Stimulated activated CD8-positive, alpha-beta memory T cell treated with anti-CD3 and anti-CD28 coated beads, Interleukin-12 subunit alpha, Interleukin-12 subunit beta, amount 100 ng/mL, for 4 hours (primary cell): ENCODE results near the gene RRAGA.
"Not testable (repeated sequence)": the region's sequence is repeated elsewhere in the genome, so short reads cannot be mapped to it uniquely, and the experiment has no call there.

Experiments
- DNase-seq: peaks from one replicate; pipeline ENCODE4 v3.0.0-alpha.2; 2020; ENCODE audit warnings: low read depth

Gene RRAGA

GRCh38 chr9:19048966-19049916 lies at the start of gene RRAGA:
RRAGA (plus strand) TSS chr9:19049427; CDS start chr9:19049660, 233 bp downstream.
- peak; percentile 89 for DNase-seq

- no peak for DNase-seq
Measured at GRCh38 chr9:19000133-19000532, 49.1 kb upstream of the RRAGA start.

GRCh38 chr9:19009391-19009965 lies 39.7 kb upstream of the RRAGA start:
- no peak for DNase-seq

GRCh38 chr9:19018201-19018600 lies 31.0 kb upstream of the RRAGA start:
- DNase-seq, result no peak

GRCh38 chr9:19020886-19021455 lies 28.3 kb upstream of the RRAGA start:
- no peak for DNase-seq

- not testable (repeated sequence) for DNase-seq
Measured at GRCh38 chr9:19021649-19022048, 27.6 kb upstream of the RRAGA start.

GRCh38 chr9:19022206-19022605 lies 27.0 kb upstream of the RRAGA start:
- DNase-seq, result no peak

GRCh38 chr9:19023078-19023477 lies 26.1 kb upstream of the RRAGA start:
- DNase-seq, result no peak

- no peak for DNase-seq
Measured at GRCh38 chr9:19026375-19026774, 22.9 kb upstream of the RRAGA start.

GRCh38 chr9:19027825-19028224 lies 21.4 kb upstream of the RRAGA start:
- DNase-seq, result no peak

GRCh38 chr9:19028835-19029451 lies 20.3 kb upstream of the RRAGA start:
- DNase-seq, result no peak

- no peak for DNase-seq
Measured at GRCh38 chr9:19030899-19031298, 18.3 kb upstream of the RRAGA start.

GRCh38 chr9:19032406-19032805 lies 16.8 kb upstream of the RRAGA start:
- DNase-seq, result no peak

GRCh38 chr9:19033015-19033414 lies 16.2 kb upstream of the RRAGA start, which contains the start of gene SAXO1:
SAXO1 (minus strand) TSS chr9:19033209; CDS start chr9:19032908, 301 bp downstream.
- no peak for DNase-seq

- no peak for DNase-seq
Measured at GRCh38 chr9:19036611-19037010, 12.6 kb upstream of the RRAGA start.

- peak; percentile 7 for DNase-seq
Measured at GRCh38 chr9:19049917-19050636, 850 bp downstream of the RRAGA start.

- DNase-seq, result no peak
Measured at GRCh38 chr9:19050637-19051591, 1.7 kb downstream of the RRAGA start.

- no peak for DNase-seq
Measured at GRCh38 chr9:19057033-19057432, 7.8 kb downstream of the RRAGA start.

- no peak for DNase-seq
Measured at GRCh38 chr9:19074229-19074628, 25.0 kb downstream of the RRAGA start.

- DNase-seq, result no peak
Measured at GRCh38 chr9:19074836-19075235, 25.6 kb downstream of the RRAGA start.

- no peak for DNase-seq
Measured at GRCh38 chr9:19085295-19085694, 36.1 kb downstream of the RRAGA start.
